C4-2B (cell line): ENCODE data around the gene LITAF.

ENCODE experiments used
- CTCF ChIP-seq: fragments of 450-650 bp; conservative IDR thresholded peaks from 2 replicates; pipeline ENCODE4 v1.5.1; 2017; ENCODE audit warnings: mild to moderate bottlenecking
- ZFX ChIP-seq: fragments of 450-650 bp; IDR thresholded peaks from 2 replicates; pipeline ENCODE4 v1.6.1; 2017

GRCh38 chr16:11571549-11571948 lies 15.2 kb downstream of the LITAF start:
- no peak for TF ChIP-seq CTCF
- TF ChIP-seq ZFX, result no peak
